Measurements from ENCODE around the gene CHD2.

- TF ChIP-seq SIN3A (IDR thresholded peaks at IDR 0.05; ENCODE audit: borderline replicate concordance, insufficient read depth, low read length) (no peak), TAF1 (IDR thresholded peaks at IDR 0.05; ENCODE audit: borderline replicate concordance, insufficient read depth, low read length) (no peak)
Measured at GRCh38 chr15:92861742-92862141, 38.4 kb upstream of the CHD2 start.

Data from PFSK-1 (cell line).